SK-N-DZ (cell line): ENCODE results near the gene RTL10.

Experiments used
- DNase-seq: peaks from one replicate; pipeline ENCODE4 v3.0.0-alpha.2; 2015; ENCODE audit warnings: low spot score

The RTL10 gene

DNA sequence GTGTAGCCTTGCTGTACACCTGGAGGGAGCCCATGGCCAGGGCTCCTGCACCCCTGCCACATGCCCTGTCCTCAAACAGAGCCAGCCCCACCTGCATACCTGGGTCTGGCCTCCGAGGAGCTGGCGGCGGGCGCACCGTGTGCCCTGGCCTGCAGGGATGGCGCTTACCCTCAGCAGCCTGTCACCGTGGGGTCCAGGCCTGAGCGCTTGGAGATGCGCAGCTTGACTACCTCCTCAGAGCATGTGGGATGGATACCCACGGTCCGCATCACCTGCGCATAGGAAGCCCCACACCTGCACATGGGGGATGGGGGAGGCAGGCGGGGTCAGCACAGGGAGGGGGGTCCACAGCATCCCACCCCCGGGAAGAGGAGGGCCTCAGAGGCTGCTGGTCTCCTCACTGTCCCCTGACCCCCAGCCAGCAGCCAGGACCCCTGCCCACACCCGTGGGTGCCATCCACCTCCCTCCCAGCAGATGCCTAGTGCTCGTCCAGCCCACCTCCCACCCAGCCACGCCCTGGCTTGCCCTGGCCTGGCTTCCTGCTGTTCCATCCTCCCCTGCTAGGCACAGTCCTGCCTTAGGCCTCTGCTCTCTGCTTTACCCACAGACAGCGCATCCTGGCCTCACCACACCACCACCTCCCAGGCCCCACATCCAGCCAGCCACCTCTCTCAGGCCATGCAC is 22.4 kb upstream of the RTL10 start:
- no peak for DNase-seq

DNA sequence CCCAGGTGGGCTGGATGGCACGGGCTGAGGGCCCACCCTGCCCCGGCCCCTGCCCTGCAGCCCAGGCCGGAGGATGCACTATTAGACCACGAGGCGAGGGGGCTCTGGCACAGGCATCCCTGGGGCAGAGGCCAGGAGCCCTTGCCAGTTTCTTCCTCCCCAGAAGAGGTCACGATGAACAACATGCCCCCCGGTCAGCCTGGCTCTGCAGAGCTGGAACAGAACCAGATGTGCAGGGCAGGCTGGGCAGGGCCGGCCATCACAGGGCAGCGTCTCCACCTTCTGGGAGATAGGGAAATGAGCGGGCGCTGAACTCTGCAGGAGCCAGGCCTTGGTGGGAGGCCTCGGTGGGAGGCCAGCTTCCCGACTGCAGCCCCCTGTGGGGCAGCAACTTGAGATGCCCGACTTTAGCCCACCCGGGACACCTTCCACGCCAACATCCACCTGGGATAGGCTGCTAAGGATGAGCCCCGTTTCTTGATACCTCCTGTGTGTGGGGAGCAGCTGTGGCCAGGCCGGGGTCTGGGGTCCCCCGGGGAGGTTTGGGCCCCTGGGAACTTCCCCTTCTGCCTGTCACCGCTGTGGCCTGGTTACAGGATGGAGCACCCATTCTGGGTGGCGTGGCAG is 21.8 kb upstream of the RTL10 start:
- DNase-seq = no peak

DNA sequence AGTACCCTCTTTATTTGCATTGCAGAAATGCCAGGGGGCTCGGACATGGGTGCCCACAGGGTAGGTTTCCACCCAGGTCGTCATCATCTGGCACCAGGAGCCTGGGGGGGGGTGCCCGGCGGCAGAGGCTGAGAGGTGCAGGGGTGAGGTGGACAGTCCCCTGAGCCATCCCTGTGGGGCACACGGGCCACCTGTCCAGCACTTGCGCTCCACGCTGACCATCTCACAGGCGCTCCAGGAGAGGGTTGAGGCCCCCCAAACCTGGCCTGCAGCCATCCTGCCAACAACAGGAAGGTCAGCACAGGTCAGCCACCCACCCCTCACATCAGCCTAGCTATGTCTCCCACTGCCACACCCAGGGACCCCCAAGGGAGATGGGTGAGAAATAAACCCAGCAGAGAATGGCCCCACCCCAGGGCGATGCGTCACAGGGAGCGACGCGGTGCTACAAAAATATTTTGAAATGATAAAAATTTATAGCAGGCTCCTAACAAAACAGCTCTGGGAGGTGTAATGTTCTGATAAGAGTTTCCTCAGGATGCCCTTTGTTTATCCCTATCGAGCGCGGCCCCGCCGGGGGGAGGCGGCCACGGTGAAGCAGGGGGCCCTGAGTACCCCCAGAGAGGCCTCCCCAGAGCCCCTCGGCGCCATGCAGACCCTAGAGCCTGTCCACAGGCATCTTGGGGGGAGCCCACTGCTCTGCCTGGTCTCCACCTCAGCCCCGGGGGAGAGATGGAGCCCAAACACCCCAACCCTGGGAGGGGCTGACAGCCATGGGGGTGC is 21.0 kb upstream of the RTL10 start:
- no peak for DNase-seq

DNA sequence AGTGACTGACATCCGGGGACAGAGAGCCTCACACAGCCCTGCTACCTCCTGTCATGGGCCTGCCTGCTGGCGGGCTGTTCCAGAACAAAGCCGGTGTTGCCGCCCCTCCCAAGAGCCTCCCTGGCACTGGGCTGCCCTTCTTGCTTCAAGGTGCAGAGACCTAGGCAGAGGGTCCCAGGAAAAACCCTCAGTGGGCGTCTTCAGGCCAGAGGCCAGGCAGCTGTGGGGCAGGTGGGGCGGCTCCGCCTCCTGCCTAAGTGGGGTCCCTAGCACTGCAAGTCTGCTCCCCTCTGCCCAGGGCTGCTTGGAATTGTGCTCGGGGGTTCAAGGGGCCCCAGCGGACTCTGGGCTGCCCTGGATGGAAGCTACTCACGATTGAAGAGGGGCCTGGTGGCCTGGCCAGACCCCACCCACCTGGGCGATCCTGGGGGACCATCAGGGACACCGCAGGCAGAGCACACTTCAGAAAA is 20.4 kb upstream of the RTL10 start:
- no peak for DNase-seq

DNA sequence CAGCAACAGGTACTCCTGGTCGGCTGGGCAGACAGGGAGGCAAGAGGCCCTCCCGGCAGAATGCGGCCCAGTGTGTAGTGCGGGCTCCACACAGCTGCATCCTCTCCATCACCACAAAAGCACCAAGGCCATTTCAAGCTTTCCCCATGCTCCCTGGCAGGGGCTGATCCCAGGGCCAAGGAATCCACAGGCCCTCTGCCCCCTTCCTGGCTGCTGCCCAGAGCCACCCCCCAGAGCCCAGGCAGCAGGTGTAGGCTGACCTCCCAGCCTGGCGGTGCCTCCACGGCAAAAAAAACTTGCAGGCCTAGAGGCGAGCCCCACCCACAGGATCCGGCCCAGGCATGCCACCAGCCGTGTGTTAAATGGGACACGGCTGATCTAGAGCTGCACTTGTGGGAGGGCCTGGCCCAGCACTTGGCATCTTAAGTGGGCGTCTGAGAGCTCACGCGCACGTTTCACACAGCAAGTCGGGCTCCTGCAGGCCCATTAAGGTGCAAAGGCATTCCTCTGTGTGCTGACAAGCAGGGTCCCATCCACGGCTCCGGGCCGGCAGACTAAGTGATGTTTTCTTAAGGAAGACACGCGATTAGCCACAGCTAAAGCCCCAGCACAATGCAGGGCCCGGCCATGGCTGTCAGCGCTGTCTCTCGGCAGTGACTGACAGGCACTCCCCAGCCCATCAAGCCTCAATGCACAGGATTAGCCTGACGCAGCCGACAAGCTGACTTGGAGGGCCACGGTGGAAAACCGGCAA is 19.8 kb upstream of the RTL10 start:
- DNase-seq = no peak

DNA sequence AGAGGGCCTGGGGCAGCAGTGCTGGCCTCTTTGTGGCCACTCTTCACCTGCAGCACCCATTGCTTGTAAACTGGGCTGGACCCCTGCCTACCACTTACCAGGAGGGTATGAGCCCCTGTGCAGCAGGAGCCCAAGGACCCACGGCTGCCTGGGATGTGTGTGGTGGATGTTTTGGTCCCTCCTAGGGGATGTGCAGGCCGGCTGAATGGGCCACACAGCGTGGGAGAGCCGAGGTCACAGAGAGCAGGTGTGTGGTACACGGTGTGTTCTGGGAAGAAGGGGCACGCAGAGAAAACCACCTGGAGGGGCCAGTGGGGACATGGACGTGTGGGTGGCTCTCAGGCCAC is 19.3 kb upstream of the RTL10 start:
- no peak for DNase-seq

DNA sequence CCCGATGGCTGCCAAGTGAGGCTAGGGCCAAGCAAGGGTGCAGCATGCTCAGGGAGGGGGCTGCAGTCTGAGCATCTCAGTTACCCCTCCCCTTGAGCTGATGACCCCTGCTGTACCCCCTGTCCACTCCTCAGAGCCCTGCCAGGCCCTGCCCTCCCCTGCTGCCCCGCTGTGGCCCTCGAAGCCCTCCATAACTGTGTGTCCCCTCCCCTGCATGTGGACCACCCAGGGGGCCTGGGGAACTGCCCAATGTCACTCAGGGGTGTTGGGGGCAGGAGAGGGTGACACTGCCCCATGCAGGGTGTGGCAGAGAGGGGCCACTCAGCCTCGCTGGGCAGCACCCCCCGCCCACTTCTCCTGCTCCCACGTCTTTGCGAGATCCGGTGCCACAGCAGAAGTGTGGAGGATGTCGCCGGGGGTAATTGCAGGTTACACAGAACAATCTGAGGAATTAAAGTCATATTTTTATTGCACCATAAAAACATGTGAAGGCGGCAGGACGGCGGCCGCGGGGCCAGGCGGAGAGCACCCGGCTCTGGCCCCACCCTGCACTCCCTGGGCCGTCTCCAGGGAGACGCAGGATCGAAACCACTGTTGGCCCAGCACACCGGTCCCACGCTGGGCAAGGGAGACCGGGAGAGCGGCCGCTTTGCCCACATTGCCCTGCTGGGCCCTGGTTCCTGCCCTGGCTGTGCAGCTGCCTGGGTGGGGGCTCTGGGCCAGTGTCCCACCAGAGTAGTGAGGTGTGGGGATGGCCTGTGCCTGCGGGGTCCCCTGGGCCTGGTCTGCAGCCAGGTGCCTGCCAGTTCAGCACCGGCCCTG is 18.7 kb upstream of the RTL10 start:
- no peak for DNase-seq

DNA sequence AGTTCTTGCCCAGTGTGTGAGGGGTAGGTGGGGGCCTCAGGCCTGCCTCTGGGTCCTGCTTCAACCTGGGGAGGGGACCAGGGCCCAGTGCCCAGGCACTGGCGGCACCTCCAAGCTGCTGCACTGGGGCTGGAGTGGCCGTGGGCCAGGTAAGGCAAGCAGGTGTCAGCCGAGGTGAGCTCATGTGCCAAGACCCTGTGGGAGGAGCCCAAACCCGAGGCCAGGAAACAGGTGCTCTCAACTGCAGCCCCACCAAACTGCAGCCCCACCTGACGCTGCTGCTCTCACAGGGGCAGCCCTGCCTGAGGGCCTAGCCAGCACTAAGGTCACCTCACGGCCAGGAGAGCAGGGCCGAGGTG is 18.1 kb upstream of the RTL10 start:
- no peak for DNase-seq

- no peak for DNase-seq
Measured at GRCh38 chr22:19871845-19872778, 17.4 kb upstream of the RTL10 start.

DNA sequence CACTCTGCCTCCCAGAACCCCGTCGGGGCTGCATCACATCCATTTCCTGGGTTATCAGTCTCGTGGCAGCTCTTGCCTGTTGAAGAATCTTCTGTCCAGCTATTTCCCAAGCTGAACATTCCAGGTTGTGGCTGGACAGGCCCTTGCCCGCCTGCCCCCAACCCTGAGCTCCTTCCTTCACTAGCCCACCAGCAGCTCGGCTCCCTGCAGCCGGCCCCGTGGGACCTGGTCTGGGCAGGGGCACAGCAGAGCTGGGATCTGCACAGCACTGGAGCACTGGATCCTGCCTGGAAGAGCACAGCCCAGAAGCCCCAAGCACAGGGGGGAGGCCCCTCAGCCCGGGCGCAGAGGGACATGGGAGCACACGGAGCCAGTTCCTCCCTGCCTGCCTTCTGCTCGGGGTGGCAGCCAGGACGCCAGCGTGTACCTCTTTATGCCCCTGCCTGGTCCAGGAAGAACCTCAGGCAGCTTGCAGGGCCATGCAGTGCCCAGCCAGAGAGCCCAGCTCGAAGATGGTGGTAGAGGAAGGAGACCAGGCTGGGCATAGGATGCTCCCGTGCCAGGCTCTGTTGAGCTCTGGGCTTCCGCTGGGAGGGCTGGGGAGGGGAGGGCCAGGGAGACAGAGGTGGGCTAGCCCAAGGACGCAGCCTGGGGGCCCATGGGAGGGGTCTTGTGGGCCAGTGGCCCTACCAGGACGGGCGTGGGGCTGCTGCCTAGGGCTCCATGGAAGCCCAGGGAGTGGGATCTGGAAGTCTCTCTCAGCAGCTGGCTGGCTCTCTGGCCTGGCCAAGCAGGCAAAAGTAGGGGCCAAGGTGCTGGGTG is 16.6 kb upstream of the RTL10 start:
- no peak for DNase-seq

GRCh38 chr22:19870153-19871022 is 15.7 kb upstream of the RTL10 start:
- no peak for DNase-seq

- no peak for DNase-seq
Measured at GRCh38 chr22:19869497-19870152, 15.0 kb upstream of the RTL10 start.

GRCh38 chr22:19868773-19869471 is 14.2 kb upstream of the RTL10 start:
- DNase-seq = no peak

- no peak for DNase-seq
Measured at GRCh38 chr22:19868333-19868732, 13.7 kb upstream of the RTL10 start.

DNA sequence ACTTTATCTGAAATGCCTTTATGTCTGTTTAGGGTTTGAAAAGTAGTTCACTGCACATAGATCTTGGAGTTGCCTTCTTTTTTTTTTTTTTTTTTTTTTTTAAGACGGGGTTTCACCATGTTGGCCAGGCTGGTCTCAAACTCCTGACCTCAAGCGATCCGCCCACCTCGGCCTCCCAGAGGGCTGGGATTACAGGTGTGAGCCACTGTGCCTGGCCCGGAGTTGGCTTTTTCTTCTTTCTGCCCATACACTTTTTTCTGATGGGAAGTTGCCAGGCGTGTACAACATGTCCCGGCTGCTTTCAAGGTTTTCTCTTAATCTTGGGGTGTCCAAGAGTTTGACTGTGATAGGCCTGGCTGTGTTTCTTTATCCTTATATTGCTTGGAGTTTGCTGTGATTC is 12.9 kb upstream of the RTL10 start:
- DNase-seq = no peak

DNA sequence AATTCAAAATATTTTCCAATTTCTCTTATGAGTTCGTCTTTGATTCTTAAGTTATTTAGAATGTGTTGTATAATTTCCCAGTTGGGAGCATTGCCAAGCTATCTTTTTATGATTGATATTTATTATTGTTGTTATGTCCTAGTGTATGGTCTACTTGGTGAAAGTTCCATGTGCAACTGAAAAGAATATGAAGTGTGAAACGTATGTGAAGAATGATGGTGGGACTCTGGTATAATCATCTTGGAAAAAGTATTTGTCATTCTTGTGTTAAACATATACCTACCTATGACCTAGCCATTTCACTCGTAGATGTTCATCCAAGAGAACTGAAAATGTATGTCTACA is 12.0 kb upstream of the RTL10 start:
- DNase-seq = no peak

GRCh38 chr22:19865141-19865829 is 10.6 kb upstream of the RTL10 start:
- no peak for DNase-seq
